Heart left ventricle (tissue), 13 donors: ENCODE data around the gene KCTD5.

Source experiments
- CTCF ChIP-seq, 12 donors: fragments of 200-600 bp; sonication (generic) in 4 of 12; IDR thresholded peaks; one replicate each; pipeline versions ENCODE4 v1.5.0 to v1.8.0; 2018 to 2022; ENCODE audit warnings: antibody characterized with exemption in 12 of 12, mild to moderate bottlenecking in 5 of 12
- POLR2A ChIP-seq, 2 donors: fragments of 450-650 bp; IDR thresholded peaks; one replicate each; pipeline ENCODE4 v1.6.1; 2017; ENCODE audit warnings: antibody characterized with exemption in 2 of 2, mild to moderate bottlenecking in 2 of 2, moderate library complexity in 2 of 2
- donor health status: ischemic (EF 13 %, LVEDD 7.1; RV severe dilation, severe dysfunction).
- donor health status: DM: no; HTN: yes; CAD: no.
- donor health status: DM: no; HTN: no; CAD: no.
- donor health status: ischemic (EF 25% LVEDD 6.9; RV normal size, moderate dysfunction).
- donor health status: ischemic (EF 25% LVEDD 5.7; RV mildly dilated, moderate dysfunction).
- donor health status: ischemic (EF 35%, LVEDD 5.7; RV mildly dilated, moderate dysfunction).
- donor health status: nonischemic (EF 11% LVEDD 7.7; RV severe dilation, severe dysfunction).
- donor health status: DM: yes; HTN: yes; CAD: no.
- donor health status: PGD.
- donor health status: ischemic (EF 29% LVEDD 5.4; RV normal size, mild dysfunction).
- donor health status: nonischemic (EF 23%, LVEDD 6.1; RV moderate dilation, normal function).

- TF ChIP-seq CTCF (IDR thresholded peaks at IDR 0.05) (no peak), POLR2A (IDR thresholded peaks at IDR 0.05) (no peak)
These were observed 41.9 kb downstream of the KCTD5 start for GRCh38 chr16:2724088-2724676.
